ENCODE measurements around the gene LYL1.

The LYL1 gene

DNA sequence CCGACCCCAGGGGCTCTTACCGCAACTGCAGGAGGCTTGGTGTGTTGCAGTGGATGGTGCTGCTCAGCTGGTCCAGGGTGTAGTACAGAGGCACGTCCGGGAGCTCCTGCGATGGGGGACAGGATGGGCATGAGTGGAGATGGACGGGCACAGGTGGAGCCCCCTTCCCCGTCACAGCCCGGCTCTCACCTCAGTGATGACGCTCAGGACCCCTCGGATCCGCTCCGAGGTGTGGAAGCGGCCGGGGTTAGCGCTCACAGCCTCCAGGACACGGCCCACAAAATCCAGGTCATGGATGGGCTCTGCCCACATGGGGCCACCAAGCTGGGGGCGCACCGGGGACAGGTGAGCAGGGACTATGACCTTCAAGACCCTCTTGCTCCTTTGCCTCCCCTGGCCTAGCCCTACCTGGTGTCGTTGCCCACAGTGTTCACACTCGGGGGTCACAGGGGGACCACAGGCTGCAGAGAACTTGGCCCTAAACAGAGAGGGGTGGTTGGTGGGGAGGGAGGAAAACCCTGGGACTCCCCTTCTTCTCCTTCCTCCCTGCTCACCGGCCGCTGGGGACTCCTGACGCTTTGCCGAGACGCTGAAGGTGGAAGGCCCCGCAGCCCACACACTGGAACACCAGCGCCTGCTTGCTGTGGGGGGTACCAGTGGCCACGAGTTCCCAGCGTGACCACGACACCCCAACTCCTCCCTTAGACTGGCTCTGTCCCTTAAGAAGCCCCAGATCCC, 6.9 kb upstream of the LYL1 start:
- DNase-seq (no peak), ATAC-seq (replicated peaks) (no peak)
- H3K4me1 Mint-ChIP-seq (ENCODE audit: low read depth in 2 of 2) = peaks cover 4 to 5% of the 10 kb centered on the region in 2 donors
- no peak overlapping the region for H3K27ac Mint-ChIP-seq
- H3K27me3 Mint-ChIP-seq = no peaks in the 10 kb centered on the region
- no peak overlapping the region for H3K4me3 Mint-ChIP-seq
- peaks cover 39% of the 10 kb centered on the region for H3K36me3 Mint-ChIP-seq (ENCODE audit: insufficient read depth)
- H3K9me3 Mint-ChIP-seq = no peaks in the 10 kb centered on the region

DNA sequence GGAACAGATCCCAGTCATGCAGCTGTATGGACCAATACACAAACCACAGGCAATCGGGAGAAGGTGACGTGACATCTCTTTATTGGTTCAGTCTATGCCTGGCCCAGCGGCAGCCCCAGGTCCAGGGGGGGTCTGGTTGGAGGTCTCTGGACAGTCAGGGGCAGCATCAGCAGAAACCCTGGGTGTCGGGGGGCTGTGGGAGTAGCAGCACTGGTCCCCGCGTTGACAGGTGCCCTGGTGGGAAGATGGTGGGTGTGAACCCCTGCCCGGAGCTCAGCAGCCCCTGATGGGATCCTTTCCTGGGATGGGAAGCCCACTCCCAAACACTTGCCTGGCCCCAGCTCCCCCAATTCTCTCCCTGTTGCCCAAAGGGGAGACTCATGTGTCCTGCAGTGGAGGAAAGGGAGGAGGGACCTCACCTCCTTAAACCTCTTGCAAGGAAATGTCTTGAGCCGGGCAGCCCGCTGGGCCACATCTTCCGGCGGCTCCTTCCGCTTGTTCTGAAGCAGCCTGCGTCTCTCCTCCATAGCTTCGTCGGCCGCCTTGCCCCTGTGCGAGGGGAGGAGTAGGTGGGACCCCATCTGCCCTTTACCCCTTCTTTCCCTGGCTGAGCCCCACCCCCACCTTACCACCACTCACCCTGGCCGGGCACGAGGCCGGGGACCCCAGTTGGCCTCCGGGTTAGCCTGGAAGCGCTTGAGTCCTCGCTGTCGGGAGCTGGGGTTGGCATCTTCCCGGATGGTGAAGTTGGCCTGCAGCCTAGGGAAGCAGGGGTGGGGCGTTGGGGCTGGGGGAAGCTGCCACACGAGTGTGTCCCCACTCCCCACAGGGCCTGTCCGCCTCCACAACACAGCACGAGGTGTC, 2.4 kb upstream of the LYL1 start:
- H3K36me3 Mint-ChIP-seq (ENCODE audit: insufficient read depth) = peaks cover 31% of the 10 kb centered on the region
- peak overlapping the region; percentile 46 to 84 for H3K27ac Mint-ChIP-seq
- DNase-seq (no peak), ATAC-seq (replicated peaks) (peak; percentile 5)
- H3K9me3 Mint-ChIP-seq = no peaks in the 10 kb centered on the region
- H3K27me3 Mint-ChIP-seq = no peaks in the 10 kb centered on the region
- H3K4me3 Mint-ChIP-seq = peak overlapping the region; percentile 83 to 85
- H3K4me1 Mint-ChIP-seq (ENCODE audit: low read depth in 2 of 2) = peaks cover 19 to 20% of the 10 kb centered on the region in 2 donors

GRCh38 chr19:13104360-13104847, 1.7 kb upstream of the LYL1 start:
- DNase-seq = peak; percentile 46 to 52 (median 52)
- no peaks in the 10 kb centered on the region for H3K9me3 Mint-ChIP-seq
- H3K27me3 Mint-ChIP-seq = no peaks in the 10 kb centered on the region
- ATAC-seq (replicated peaks) = peak; percentile 25
- H3K27ac Mint-ChIP-seq = peak overlapping the region; percentile 46 to 84
- peaks cover 38% of the 10 kb centered on the region for H3K36me3 Mint-ChIP-seq (ENCODE audit: insufficient read depth)
- H3K4me3 Mint-ChIP-seq = peak overlapping the region; percentile 83 to 85
- peaks cover 24 to 26% of the 10 kb centered on the region in 2 donors for H3K4me1 Mint-ChIP-seq (ENCODE audit: low read depth in 2 of 2)

DNA sequence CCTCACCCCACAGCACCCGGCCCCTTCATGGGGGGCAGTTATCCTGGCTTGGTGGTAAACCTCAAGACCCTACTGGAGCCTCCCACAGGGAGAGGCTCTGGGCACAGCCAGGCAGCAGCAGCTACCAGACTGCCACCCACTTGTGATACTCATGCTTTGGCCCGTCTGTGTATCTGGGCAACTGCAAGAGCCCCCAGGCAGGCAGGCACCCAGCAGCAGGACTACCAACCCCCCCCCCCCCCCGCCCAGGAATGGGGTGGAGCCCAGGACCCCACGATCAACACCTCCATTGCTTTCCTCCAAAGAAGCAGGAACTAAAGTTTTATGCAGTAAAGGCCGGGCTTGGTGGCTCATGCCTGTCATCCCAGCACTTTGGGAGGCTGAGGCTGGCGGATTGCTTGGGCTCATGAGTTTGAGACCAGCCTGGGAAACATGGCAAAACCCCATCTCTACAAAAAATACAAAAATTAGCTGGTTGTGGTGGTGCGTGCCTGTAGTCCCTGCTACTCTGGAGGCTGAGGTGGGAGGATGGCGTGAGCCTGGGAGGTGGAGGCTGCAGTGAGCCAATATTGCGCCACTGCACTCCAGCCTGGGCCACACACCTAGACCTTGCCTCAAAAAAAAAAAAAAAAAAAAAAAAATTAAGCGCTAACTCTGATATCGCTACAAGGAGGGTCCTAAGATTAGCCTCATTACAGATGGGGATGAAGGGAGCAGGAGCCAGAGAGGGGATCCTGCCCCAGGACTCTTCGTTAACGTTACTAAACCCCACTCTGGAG, 1.1 kb upstream of the LYL1 start:
- DNase-seq (no peak), ATAC-seq (replicated peaks) (no peak)
- Mint-ChIP-seq H3K4me3 (peak overlapping the region; percentile 83 to 85), H3K27me3 (peaks cover 0 to 3% of the 10 kb centered on the region in 2 donors), H3K27ac (peak overlapping the region in 1 of 2 donors; percentile 26), H3K9me3 (no peaks in the 10 kb centered on the region), H3K36me3 (ENCODE audit: insufficient read depth) (peaks cover 43% of the 10 kb centered on the region), H3K4me1 (ENCODE audit: low read depth in 2 of 2) (peaks cover 24 to 29% of the 10 kb centered on the region in 2 donors)

DNA sequence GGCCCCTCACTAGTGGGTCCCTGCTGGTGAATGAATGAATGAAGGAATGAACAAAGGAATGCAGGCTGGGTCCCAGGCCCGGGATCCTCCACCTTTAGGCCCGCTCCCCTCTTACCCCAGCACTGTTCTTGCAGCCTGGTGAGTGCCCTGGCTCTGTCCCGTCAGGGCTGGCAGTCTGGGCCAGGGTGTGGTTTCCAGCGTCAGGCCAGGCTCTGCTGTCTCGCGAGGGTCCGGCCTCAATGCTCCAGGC, 317 bp downstream of the LYL1 start:
- H3K36me3 Mint-ChIP-seq (ENCODE audit: insufficient read depth) = peaks cover 43% of the 10 kb centered on the region
- DNase-seq = no peak
- ATAC-seq (replicated peaks) = no peak
- peak overlapping the region in 1 of 2 donors; percentile 81 for H3K27ac Mint-ChIP-seq
- H3K9me3 Mint-ChIP-seq = no peaks in the 10 kb centered on the region
- peaks cover 34% of the 10 kb centered on the region in 2 donors for H3K4me1 Mint-ChIP-seq (ENCODE audit: low read depth in 2 of 2)
- peak overlapping the region; percentile 72 to 83 for H3K4me3 Mint-ChIP-seq
- H3K27me3 Mint-ChIP-seq = peaks cover 7 to 16% of the 10 kb centered on the region in 2 donors

DNA sequence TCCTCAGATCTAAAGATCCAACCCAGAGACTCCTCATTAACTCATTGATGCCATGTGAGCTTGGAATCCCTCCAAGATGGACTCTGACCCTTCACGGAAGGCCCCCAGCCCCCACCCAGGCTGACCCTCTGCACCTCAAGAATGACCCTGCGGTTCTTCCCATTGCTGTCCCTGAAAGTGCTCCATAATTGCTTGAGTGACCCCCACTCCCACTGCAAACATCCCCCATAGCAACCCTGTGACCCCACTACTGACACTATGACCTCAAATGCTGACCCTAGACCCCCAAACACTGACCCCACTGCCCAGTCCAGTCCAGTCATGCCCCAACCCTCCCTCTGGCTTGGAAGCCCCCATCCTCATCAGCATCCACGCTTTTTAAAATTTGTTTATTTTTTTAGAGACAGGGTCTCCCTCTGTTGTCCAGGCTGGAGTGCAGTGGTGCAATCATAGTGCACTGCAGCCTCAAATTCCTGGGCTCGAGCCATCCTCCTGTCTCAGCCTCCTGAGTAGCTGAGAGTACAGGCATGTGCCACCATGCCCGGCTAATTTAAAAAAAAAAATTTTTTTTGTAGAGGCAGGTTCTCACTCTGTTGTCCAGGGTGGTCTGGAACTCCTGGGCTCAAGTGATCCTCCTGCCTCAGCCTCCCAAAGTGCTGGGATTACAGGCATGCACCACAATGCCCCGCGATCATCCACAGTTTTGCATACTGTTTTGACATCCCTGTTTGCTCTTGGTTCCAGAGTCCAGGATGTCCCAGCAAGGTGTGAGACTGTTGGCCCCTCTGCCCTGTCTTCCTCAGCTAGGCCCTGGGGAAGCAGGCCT, 855 bp downstream of the LYL1 start:
- peaks cover 42% of the 10 kb centered on the region for H3K36me3 Mint-ChIP-seq (ENCODE audit: insufficient read depth)
- peaks cover 7 to 16% of the 10 kb centered on the region in 2 donors for H3K27me3 Mint-ChIP-seq
- peaks cover 35 to 38% of the 10 kb centered on the region in 2 donors for H3K4me1 Mint-ChIP-seq (ENCODE audit: low read depth in 2 of 2)
- no peak for ATAC-seq (replicated peaks)
- peak overlapping the region; percentile 54 to 81 for H3K27ac Mint-ChIP-seq
- DNase-seq = no peak
- peak overlapping the region; percentile 72 to 83 for H3K4me3 Mint-ChIP-seq
- no peaks in the 10 kb centered on the region for H3K9me3 Mint-ChIP-seq

DNA sequence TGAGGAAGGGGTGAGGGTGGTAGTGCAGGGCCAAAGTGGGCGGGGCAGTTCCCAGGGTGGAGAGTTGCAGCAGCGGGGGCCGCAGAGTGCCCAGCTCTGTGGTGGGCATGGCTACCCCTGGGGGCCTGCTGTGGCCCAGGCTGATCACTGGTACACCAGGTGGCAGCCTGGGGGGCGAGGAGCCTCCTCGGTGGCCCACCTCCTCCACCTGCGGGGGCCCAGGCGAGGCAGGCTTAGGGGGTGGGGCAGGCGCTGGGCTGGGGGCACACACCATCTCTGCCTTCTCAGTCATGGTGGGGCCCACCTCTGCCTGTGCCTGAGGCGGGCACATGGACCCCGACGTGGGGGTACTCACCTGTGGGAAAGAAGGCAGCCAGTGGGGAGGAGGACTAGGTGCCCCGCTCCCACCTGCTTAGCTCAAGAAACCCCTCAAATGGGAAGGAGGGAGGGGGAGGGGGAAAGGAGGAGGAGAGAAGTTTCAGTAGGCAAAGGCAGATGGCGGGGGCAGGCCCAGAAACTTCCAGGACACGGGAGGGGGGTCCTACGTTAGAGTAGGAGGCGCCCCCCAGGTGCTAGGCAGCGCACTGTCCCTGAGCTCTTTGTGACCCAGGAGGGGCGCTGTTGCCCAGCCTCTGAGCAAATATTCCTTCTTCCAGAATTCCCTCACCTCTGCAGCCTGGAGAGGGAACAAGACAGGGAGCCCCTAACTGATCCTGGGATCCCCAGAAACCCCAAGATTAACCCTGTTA, 1.6 kb downstream of the LYL1 start:
- Mint-ChIP-seq H3K27ac (peak overlapping the region in 1 of 2 donors; percentile 81), H3K9me3 (no peaks in the 10 kb centered on the region), H3K4me1 (ENCODE audit: low read depth in 2 of 2) (peaks cover 39 to 41% of the 10 kb centered on the region in 2 donors), H3K27me3 (peaks cover 11 to 23% of the 10 kb centered on the region in 2 donors), H3K4me3 (peak overlapping the region; percentile 82 to 83), H3K36me3 (ENCODE audit: insufficient read depth) (peaks cover 42% of the 10 kb centered on the region)
- no peak for ATAC-seq (replicated peaks)
- DNase-seq = no peak

GRCh38 chr19:13100031-13100588, 2.5 kb downstream of the LYL1 start:
- ATAC-seq (replicated peaks) = peak; percentile 60
- peak overlapping the region; percentile 95 to 97 for H3K27ac Mint-ChIP-seq

DNA sequence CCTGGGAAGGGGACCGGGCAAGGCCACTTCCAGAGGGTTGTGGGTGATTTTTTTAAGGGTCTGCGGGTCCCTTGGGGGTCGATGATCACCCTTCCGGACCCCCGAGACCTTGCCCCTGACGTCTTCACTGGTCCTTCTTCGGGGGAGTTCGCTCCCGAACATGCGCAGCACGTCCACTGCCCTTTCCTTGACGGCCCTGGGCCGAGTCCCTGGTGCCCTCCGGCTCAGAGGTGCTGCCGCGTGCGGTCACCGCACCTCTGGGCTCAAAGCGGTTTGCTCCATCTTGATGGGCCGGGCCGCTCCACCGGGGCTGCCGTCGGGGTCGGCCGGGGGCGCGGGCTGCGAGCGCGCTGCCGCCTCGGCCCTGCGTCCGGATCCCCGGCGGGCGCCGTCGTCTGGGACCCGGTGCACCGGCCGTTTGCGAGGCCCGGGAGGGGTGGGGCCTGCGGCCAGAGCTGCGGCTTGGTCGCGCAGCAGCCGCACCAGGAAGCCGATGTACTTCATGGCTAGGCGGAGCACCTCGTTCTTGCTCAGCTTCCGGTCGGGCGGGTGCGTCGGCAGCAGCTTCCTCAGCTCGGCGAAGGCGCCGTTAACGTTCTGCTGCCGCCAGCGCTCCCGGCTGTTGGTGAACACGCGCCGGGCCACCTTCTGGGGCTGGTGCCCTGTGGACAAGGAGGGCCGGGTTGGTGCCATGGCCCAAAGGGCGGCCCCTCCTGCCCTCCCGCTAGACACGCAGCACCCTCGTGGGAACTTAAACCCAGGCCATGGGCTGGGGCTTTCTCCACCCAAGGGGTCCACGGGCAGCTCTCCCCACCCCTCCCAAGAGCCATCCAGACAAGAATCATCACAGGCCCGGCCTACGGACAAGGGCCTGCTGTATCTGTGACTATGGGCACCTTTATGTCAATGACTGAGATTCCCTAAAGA, 3.3 kb downstream of the LYL1 start:
- Mint-ChIP-seq H3K27me3 (peaks cover 15 to 36% of the 10 kb centered on the region in 2 donors), H3K4me1 (ENCODE audit: low read depth in 2 of 2) (peaks cover 38% of the 10 kb centered on the region in 2 donors), H3K9me3 (no peaks in the 10 kb centered on the region), H3K27ac (peak overlapping the region; percentile 95 to 97), H3K4me3 (peak overlapping the region; percentile 74 to 82), H3K36me3 (ENCODE audit: insufficient read depth) (peaks cover 45% of the 10 kb centered on the region)
- peak; percentile 68 for ATAC-seq (replicated peaks)
- DNase-seq = peak; percentile 72 to 76 (median 75)

More at GRCh38 chr19:13100031-13100588, 2.5 kb downstream of the LYL1 start:
- DNase-seq = peak; percentile 71 to 77 (median 76)
- Mint-ChIP-seq H3K9me3 (no peaks in the 10 kb centered on the region), H3K27me3 (peaks cover 15 to 28% of the 10 kb centered on the region in 2 donors), H3K4me3 (peak overlapping the region; percentile 74 to 82), H3K36me3 (ENCODE audit: insufficient read depth) (peaks cover 42% of the 10 kb centered on the region), H3K4me1 (ENCODE audit: low read depth in 2 of 2) (peaks cover 40 to 44% of the 10 kb centered on the region in 2 donors)

GRCh38 chr19:13098277-13099072, 4.2 kb downstream of the LYL1 start:
- peak overlapping the region in 1 of 2 donors; percentile 51 for H3K27ac Mint-ChIP-seq
- peaks cover 15 to 37% of the 10 kb centered on the region in 2 donors for H3K27me3 Mint-ChIP-seq
- H3K9me3 Mint-ChIP-seq = no peaks in the 10 kb centered on the region
- H3K4me3 Mint-ChIP-seq = peak overlapping the region; percentile 74 to 82
- peaks cover 45% of the 10 kb centered on the region for H3K36me3 Mint-ChIP-seq (ENCODE audit: insufficient read depth)
- ATAC-seq (replicated peaks) (no peak), DNase-seq (no peak)
- peaks cover 37 to 40% of the 10 kb centered on the region in 2 donors for H3K4me1 Mint-ChIP-seq (ENCODE audit: low read depth in 2 of 2)
